ENCODE data around the gene ARHGAP42.

- TF ChIP-seq POLR2AphosphoS5 (IDR thresholded peaks at IDR 0.05; ENCODE audit: borderline replicate concordance, low read depth, low read length) = no peak
- no peak for TF ChIP-seq EZH2 (IDR thresholded peaks at IDR 0.05)
- TF ChIP-seq FOXP2 (optimal IDR thresholded peaks at IDR 0.05; ENCODE audit: control extremely low read depth, extremely low read length, insufficient read depth) = no peak
Observed at GRCh38 chr11:100927579-100927978, 240.5 kb downstream of the ARHGAP42 start.

Measured in SK-N-MC (cell line).